Measurements from ENCODE around the gene WFS1. TPM values are rescaled to one million over a fixed set of nuclear protein-coding genes. Genes with fewer than 3 reads are reported as not detected.

Gene WFS1
- total RNA-seq, 3 donors from 2014 or later = 32.5 to 58.3 (median 37.1) TPM

DNA sequence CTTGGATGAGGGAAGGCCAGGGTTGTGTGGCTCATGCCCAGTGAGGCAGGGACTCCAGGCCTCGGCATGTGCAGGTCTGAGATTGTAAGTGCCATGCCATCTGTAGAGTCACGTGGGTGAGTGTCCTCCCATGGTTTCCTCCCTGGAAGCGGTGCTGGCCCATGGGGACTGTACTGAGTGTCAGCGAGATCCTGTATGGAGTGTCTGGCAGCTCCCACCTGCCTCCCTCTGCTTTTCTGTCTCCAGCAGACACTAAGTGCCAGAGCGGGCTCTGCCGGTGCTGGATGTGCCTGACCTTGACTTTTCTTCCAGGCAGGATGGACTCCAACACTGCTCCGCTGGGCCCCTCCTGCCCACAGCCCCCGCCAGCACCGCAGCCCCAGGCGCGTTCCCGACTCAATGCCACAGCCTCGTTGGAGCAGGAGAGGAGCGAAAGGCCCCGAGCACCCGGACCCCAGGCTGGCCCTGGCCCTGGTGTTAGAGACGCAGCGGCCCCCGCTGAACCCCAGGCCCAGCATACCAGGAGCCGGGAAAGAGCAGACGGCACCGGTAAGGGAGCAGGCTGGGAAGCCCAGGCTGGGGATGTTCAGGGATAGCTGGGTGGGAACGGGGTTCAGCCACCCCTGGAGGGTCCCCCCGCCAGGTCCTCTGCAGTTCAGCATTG, 7.6 kb downstream of the WFS1 start:
- peaks cover 7 to 17% of the 10 kb centered on the region in 2 donors for H3K4me1 ChIP-seq
- no peak overlapping the region for H3K4me3 ChIP-seq
- no peaks in the 10 kb centered on the region for H3K27me3 ChIP-seq
- no peaks in the 10 kb centered on the region for H3K36me3 ChIP-seq
- H3K9me3 ChIP-seq = no peaks in the 10 kb centered on the region
- H3K27ac ChIP-seq = peak overlapping the region in 1 of 2 donors; percentile 67
- intact Hi-C loops (cut with DNase I; ENCODE audit: low total_unique reads) = no loop called here
- no peak for TF ChIP-seq POLR2A (IDR thresholded peaks at IDR 0.05)
- TF ChIP-seq POLR2AphosphoS5 (IDR thresholded peaks at IDR 0.05) = no peak
- TF ChIP-seq, protein P1, sequence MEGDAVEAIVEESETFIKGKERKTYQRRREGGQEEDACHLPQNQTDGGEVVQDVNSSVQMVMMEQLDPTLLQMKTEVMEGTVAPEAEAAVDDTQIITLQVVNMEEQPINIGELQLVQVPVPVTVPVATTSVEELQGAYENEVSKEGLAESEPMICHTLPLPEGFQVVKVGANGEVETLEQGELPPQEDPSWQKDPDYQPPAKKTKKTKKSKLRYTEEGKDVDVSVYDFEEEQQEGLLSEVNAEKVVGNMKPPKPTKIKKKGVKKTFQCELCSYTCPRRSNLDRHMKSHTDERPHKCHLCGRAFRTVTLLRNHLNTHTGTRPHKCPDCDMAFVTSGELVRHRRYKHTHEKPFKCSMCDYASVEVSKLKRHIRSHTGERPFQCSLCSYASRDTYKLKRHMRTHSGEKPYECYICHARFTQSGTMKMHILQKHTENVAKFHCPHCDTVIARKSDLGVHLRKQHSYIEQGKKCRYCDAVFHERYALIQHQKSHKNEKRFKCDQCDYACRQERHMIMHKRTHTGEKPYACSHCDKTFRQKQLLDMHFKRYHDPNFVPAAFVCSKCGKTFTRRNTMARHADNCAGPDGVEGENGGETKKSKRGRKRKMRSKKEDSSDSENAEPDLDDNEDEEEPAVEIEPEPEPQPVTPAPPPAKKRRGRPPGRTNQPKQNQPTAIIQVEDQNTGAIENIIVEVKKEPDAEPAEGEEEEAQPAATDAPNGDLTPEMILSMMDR (IDR thresholded peaks at IDR 0.05) = no peak
- DNase-seq (ENCODE audit: low spot score in 2 of 2) = no peak

DNA sequence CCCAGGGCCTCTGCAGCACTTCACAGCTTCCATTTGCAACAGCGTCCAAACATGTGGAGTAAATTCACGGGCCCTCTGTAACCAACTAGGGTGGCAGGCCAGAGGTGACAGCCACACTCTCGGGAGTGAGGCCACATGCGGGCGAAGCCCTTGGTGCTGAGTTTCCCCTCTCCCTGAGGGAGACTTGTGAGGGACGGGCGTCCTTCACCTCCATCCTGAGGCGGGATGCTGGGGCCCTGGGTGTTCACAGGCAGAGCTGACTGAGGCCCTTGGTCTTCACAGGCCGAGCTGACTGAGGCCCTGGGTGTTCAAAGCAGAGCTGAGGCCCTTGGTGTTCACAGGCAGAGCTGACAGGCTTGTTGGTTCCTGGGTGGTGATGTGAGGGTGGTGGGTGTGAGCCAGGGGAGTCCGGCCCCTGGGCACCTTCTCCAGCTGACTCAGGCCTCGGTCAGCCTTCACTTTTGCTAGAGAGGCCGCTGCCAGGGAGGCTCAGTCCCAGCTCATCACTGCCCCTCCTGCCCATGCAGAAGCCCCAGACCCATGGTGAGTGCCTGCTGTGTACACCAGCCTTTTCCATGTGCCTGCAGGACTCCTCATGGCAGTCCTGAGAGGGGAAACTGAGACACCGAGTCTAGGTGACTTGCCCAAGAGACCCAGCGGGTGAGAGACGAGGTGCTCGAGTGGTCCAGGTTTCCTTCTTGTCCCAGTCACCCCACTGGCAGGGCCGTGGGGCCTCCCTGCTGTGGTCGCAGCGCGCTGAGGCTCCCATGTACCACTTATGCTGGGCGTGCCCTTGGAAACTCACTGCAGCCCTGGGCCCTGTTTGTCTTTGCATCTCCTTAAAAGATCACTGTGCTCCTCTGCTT, 8.5 kb downstream of the WFS1 start:
- H3K36me3 ChIP-seq = no peaks in the 10 kb centered on the region
- intact Hi-C loops (cut with DNase I; ENCODE audit: low total_unique reads) = no loop called here
- DNase-seq (ENCODE audit: low spot score in 2 of 2) = no peak
- H3K4me1 ChIP-seq = peaks cover 0 to 8% of the 10 kb centered on the region in 2 donors
- H3K27me3 ChIP-seq = no peaks in the 10 kb centered on the region
- H3K4me3 ChIP-seq = no peak overlapping the region
- peak overlapping the region; percentile 11 to 67 for H3K27ac ChIP-seq
- TF ChIP-seq POLR2A (IDR thresholded peaks at IDR 0.05) (no peak), POLR2AphosphoS5 (IDR thresholded peaks at IDR 0.05) (no peak)
- TF ChIP-seq, protein P1 (IDR thresholded peaks at IDR 0.05) = no peak
- H3K9me3 ChIP-seq = no peaks in the 10 kb centered on the region

DNA sequence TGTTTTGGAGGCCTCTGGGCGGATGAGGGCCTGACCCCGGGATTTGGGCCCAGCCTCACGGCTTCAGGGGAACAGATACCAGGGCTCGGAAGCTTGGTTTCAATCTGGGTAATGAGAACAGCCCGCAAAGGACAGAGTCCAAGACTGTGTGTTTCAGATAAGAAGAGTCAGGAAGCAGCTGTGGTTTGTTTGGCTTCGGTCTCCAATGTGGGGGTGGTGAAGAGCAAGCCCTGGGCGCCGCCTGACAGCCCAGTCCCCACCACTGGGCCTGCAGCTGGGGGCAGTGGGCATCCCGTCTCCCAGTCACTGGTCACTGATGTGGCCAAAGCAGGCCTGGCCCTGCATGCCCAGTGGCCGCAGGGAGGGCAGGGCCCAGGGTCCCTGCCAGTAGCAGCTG, 9.1 kb downstream of the WFS1 start:
- DNase-seq (ENCODE audit: low spot score in 2 of 2) = no peak
- no peaks in the 10 kb centered on the region for H3K9me3 ChIP-seq
- peak overlapping the region; percentile 17 to 67 for H3K27ac ChIP-seq
- H3K27me3 ChIP-seq = no peaks in the 10 kb centered on the region
- peaks cover 0 to 2% of the 10 kb centered on the region in 2 donors for H3K4me1 ChIP-seq
- intact Hi-C loops (cut with DNase I; ENCODE audit: low total_unique reads) = no loop called here
- TF ChIP-seq, protein P1 (IDR thresholded peaks at IDR 0.05) = no peak
- TF ChIP-seq POLR2AphosphoS5 (IDR thresholded peaks at IDR 0.05) (peak in 1 of 3 donors; percentile 22), POLR2A (IDR thresholded peaks at IDR 0.05) (no peak)
- no peaks in the 10 kb centered on the region for H3K36me3 ChIP-seq
- H3K4me3 ChIP-seq = no peak overlapping the region

DNA sequence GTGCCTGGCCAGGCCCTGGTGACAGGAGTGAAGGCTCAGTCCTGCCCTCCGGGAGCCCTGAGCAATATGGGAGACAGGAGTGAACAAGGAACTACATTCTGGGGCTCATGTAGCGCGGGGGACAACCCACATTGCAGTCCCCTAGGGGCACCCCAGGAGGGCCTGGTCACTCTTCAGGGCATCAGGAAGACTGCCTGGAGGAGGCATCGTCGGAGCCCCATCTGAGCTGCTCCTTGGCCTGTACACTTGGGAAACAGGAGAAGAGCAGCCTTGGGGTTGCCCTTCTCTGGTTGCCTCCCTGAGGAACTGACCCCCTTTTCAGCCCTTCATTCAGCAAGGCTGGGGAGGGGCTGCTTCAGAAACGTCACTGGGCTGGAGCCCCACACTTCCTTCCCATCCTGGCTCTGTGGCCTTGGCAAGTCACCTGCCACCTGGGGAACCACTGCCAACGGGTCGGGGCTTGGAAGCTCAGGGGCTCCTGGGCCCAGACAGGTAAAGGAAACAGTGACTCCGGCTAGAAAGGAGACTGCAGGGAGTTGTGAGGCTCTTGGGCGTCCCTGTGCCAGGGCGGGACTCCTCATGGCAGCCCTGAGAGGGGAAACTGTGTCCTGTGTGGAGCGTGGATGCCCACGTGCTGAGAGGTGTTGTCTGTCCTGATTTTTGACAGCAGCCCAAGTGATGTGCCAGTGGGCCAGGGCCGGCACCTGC, 10.1 kb downstream of the WFS1 start:
- Histone ChIP-seq H3K4me1 (no peaks in the 10 kb centered on the region), H3K27ac (peak overlapping the region; percentile 52 to 81), H3K4me3 (no peak overlapping the region), H3K9me3 (no peaks in the 10 kb centered on the region), H3K27me3 (no peaks in the 10 kb centered on the region), H3K36me3 (no peaks in the 10 kb centered on the region)
- intact Hi-C loops (cut with DNase I; ENCODE audit: low total_unique reads) = loop anchor here (2.0 kb wide), 1 partner anchor 75 kb away; no protein-coding TSS in a partner anchor
- no peak for TF ChIP-seq POLR2A (IDR thresholded peaks at IDR 0.05)
- TF ChIP-seq, protein P1 (IDR thresholded peaks at IDR 0.05) = no peak
- TF ChIP-seq POLR2AphosphoS5 (IDR thresholded peaks at IDR 0.05) = no peak
- no peak for DNase-seq (ENCODE audit: low spot score in 2 of 2)
